ENCODE results near the gene ME3. TPM values are rescaled to one million over a fixed set of nuclear protein-coding genes. Genes with fewer than 3 reads are reported as not detected.

Gene ME3
- polyA plus RNA-seq, 2 of the 4 experiments (the other 2 are of a cell fraction) = 19.7 to 22.3 TPM

DNA sequence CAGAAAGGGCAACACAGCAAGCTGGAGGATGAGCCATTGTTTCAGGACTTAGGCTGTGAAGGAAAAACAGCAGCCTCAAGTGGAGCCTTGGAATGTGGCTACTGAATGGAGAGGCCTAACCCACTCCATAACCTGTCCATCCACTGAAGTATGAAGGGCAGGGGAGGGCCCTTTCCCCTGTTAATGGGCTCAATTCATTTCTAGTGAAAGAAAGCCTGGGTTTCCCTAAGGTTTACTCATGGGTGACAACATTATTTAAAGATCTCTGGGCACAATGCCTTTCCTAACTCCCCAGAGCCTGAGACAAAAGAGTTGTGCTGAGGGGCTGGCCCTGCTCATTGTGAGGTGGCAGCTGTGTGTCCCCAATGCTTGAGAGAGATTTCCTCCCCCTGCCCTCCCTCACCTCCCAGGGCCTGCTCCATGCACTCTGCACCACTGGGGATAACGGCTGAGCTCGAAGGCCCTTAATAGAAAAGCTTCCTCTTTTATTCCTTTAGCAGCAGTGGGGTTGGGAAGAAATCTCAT is 83.8 kb downstream of the ME3 start:
- ChIA-PET CTCF (interaction anchor here (1.0 to 1.4 kb wide), 3 partner anchors 65 to 132 kb away, joined by 3 to 4 read pairs (median 3); no protein-coding TSS in a partner anchor), POLR2A (interaction anchor here (0.7 kb wide), 1 partner anchor 212 kb away, joined by 3 read pairs; no protein-coding TSS in a partner anchor)
- FAIRE-seq = no peak
- Histone ChIP-seq H3K4me3 (no peak overlapping the region), H3K9me3 (no peaks in the 10 kb centered on the region), H3K4me2 (no peak overlapping the region), H3K27ac (peak overlapping the region; percentile 21 to 90; a peak in 3 of 6 replicates), H3K4me1 (peaks cover 34% of the 10 kb centered on the region)
- no peak for DNase-seq (ENCODE audit: low read depth in 1 of 2, low spot score in 1 of 2)
- TF ChIP-seq PHF8 (IDR thresholded peaks at IDR 0.05; ENCODE audit: borderline replicate concordance, low read depth) = no peak
- TF ChIP-seq SREBF2 (IDR thresholded peaks at IDR 0.05) = no peak
- TF ChIP-seq TFCP2L1 (CRISPR knock-in tag; IDR thresholded peaks at IDR 0.05) = no peak
- no peak for TF ChIP-seq E2F6 (IDR thresholded peaks at IDR 0.05; ENCODE audit: borderline replicate concordance, low read depth)
- no peak for TF ChIP-seq JUNB (IDR thresholded peaks at IDR 0.05)
- TF ChIP-seq, protein P1, sequence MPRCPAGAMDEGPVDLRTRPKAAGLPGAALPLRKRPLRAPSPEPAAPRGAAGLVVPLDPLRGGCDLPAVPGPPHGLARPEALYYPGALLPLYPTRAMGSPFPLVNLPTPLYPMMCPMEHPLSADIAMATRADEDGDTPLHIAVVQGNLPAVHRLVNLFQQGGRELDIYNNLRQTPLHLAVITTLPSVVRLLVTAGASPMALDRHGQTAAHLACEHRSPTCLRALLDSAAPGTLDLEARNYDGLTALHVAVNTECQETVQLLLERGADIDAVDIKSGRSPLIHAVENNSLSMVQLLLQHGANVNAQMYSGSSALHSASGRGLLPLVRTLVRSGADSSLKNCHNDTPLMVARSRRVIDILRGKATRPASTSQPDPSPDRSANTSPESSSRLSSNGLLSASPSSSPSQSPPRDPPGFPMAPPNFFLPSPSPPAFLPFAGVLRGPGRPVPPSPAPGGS (IDR thresholded peaks at IDR 0.05) = no peak
- TF ChIP-seq, protein P2, sequence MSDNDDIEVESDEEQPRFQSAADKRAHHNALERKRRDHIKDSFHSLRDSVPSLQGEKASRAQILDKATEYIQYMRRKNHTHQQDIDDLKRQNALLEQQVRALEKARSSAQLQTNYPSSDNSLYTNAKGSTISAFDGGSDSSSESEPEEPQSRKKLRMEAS (IDR thresholded peaks at IDR 0.05) = no peak
- no peak for TF ChIP-seq CHD4 (IDR thresholded peaks at IDR 0.05; ENCODE audit: borderline replicate concordance)
- 96% methylated on average over 2 of the region's 2 CpGs for WGBS (ENCODE audit: missing lambda C conversion rate)
- no peak for ATAC-seq

DNA sequence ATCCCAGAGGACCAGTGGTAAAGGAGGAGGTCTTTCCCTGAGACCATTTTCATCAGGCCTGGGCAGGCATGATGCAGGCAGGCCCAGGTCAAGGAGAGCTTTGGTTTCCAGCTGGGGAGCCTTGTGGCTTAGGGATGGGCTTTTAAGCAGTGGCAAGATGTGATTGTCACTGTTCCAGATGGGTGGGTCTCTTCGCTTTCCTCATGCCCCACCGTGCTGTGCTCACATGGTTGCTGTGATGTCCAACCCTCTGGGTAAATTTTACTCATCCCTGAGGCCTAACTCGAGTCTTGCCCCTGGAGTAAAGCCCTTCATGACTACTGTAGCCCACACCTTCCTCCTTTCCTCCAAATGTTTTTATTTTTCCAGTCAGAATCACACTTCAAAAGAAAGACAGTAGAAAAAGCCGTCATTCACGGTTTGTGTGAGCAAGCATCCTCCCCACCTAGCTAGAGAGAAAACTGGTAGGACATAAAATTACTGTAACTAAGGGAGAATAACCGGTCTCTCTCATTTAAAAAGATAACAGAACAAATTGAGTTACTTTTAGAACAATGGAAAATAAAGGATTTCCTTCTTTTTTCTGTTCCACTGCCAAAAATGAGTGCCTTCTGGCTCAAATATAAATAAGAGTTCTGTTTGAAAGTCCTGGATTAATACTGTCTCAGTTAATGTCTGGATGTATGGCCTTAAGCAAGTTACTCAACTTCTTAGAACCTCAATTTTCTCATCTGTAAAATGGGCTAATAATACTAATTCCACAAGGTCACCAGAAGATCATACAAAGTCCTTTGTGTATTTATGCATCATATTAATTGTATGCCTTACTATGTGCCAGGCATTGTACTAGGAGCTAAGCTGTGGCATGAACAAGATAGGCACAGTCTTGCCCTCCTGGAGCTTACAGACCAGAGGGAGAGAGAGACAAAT is 84.9 kb downstream of the ME3 start:
- DNase-seq (ENCODE audit: low read depth in 1 of 2, low spot score in 1 of 2) = no peak
- H3K4me2 ChIP-seq = no peak overlapping the region
- TF ChIP-seq, protein P2 (IDR thresholded peaks at IDR 0.05) = no peak
- no peak for TF ChIP-seq NR3C1 (IDR thresholded peaks at IDR 0.05)
- no peak for TF ChIP-seq HOXB5 (CRISPR knock-in tag; IDR thresholded peaks at IDR 0.05)
- peak; percentile 48; the same call in 1 of the 2 replicates for TF ChIP-seq KDM1A (IDR thresholded peaks at IDR 0.05; ENCODE audit: low read depth)
- H3K4me3 ChIP-seq = no peak overlapping the region
- peaks cover 29% of the 10 kb centered on the region for H3K4me1 ChIP-seq
- WGBS (ENCODE audit: missing lambda C conversion rate) = 86% methylated on average over 6 of the region's 6 CpGs
- ChIA-PET POLR2A (no interaction called here), CTCF (interaction anchor here (1.2 to 1.6 kb wide), 3 partner anchors 12 to 128 kb away, joined by 3 to 13 read pairs (median 3); no protein-coding TSS in a partner anchor)
- no peak for ATAC-seq
- H3K9me3 ChIP-seq = no peaks in the 10 kb centered on the region
- H3K27ac ChIP-seq = peak overlapping the region in 1 of 2 experiments; percentile 90; a peak in 3 of 6 replicates
- no peak for FAIRE-seq

- ATAC-seq = no peak
- no peak overlapping the region for H3K4me2 ChIP-seq
- no peak for DNase-seq (ENCODE audit: low read depth in 1 of 2, low spot score in 1 of 2)
- H3K4me3 ChIP-seq = no peak overlapping the region
- ChIA-PET CTCF (interaction anchor here (1.6 kb wide), 1 partner anchor 22 kb away, joined by 13 read pairs; no protein-coding TSS in a partner anchor), POLR2A (no interaction called here)
- WGBS (ENCODE audit: missing lambda C conversion rate) = 96% methylated on average over 3 of the region's 3 CpGs
- no peaks in the 10 kb centered on the region for H3K9me3 ChIP-seq
- FAIRE-seq = no peak
- TF ChIP-seq RNF2 (IDR thresholded peaks at IDR 0.05; ENCODE audit: borderline replicate concordance, low read depth) (no peak), MAZ (IDR thresholded peaks at IDR 0.05; ENCODE audit: borderline replicate concordance, low read depth, low read length) (no peak), CBX2 (IDR thresholded peaks at IDR 0.05; ENCODE audit: borderline replicate concordance, low read depth) (no peak), CTCF (IDR thresholded peaks at IDR 0.05) (no peak), HOXB13 (CRISPR knock-in tag; IDR thresholded peaks at IDR 0.05; ENCODE audit: low read depth) (no peak), SREBF2 (IDR thresholded peaks at IDR 0.05) (no peak)
- TF ChIP-seq, protein P2 (IDR thresholded peaks at IDR 0.05) = no peak
- H3K4me1 ChIP-seq = peaks cover 29% of the 10 kb centered on the region
- no peak overlapping the region for H3K27ac ChIP-seq
Observed at GRCh38 chr11:86586307-86586706, 86.1 kb downstream of the ME3 start.

All from A549 (cell line).